Colon (tissue), 2 donors: ENCODE measurements around the gene ANKRD44.

Experiments used
- FAIRE-seq: peaks from 2 replicates; lab custom pipeline; 2012; peaks lifted over from hg19 to GRCh38; lab: Jason Lieb, UNC
- donor health status: control.
- donor health status: control.

Gene ANKRD44

DNA sequence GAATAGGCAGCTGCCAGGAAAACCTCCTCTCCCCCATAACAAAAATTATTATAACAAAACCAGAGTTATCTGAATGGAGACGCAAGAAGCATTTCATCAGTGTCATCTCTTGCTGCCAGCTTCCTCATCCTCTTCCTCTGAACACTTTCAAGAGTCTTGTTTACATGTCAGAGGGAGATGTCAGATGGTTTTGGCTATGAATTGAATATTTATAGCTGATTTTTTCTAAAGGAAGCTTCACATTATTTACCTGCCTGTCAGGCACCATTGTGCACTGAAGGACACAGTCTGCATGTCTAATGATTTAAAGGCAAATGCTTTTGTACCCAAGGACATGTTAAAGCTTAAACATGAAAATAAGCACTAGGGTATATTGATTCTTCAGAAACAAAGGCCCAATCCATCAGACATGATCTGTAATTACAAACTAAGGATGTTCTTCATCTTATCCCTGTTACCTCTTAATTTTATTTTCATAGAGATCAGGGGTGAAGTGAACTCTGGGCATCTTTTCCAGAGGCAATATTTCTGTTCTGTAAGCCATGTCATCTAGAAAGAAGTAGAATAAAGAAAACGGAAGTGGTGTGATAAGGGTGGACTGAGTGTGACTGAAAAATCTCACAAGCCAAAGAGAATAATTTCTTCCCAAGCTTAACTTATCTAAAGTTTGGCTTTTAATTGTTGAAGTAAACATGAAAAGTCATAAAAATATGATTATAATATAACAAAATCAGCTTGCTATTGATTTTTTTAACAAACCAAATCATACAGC lies 168.7 kb downstream of the ANKRD44 start:
- FAIRE-seq, result no peak

DNA sequence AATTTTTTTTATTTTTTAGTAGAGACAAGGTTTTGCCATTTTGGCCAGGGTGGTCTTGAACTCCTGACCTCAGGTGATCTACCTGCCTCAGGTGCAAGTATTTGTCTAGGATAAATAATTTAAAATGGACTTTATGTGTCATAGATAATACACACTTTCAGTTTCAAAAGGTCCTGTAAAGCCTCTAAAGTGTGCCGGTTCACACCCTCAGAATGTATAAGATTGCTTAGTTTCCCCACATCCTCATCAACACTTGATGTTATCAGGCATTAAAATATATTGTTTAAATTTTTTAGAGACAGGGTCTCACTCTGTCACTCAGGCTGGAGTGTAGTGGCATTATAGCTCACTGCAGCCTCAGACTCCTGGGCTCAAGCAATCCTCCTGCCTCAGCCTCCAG lies 170.5 kb downstream of the ANKRD44 start:
- no peak for FAIRE-seq

DNA sequence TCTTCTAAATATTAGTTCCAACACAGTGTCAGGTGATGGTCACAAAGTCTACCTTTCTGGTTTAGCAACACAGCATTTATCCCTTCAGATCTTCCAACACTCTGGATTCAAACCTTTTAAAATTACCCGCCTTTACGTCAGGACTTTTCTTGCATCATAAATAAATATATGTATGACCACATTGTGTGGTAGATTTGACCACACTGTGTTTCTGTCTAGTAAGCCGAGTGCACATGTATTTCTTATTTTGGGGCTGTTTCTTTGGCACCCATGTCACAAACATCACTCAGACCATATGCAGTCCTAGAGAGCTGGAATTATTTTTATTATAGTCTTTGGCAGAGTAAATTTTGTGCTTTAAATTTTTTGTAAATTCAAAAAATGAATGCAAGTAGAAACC lies 172.1 kb downstream of the ANKRD44 start:
- no peak for FAIRE-seq

DNA sequence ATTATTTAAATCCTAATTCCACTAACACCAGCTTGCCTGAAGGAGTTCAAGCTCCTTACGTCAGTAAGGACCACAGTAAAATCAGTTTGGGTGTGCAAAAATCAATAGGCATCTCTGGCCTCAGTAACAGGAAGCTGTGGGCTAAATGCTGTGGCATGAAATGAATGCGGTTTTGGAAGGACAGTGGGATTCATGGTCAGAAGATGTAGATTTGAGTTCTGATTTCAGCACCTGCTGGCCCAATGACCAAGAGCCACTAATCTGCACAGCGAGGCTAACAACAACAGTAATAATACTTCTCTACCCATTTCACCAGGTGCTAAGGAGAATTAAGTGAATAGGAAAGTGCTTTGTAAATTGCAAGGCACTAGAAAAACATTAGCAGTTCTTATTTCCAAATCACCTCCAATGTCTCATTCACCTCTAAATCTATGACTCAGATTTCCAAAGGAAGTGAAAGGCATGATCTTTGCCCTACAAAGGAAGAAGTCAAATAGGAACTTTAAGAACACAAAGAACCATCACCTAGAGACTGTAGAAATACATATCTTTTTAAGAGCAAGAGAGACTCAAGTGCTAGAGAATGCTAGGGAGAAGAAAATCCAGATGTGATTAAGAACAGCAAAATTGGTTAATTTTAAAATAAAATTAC lies 172.6 kb downstream of the ANKRD44 start:
- FAIRE-seq, result no peak

DNA sequence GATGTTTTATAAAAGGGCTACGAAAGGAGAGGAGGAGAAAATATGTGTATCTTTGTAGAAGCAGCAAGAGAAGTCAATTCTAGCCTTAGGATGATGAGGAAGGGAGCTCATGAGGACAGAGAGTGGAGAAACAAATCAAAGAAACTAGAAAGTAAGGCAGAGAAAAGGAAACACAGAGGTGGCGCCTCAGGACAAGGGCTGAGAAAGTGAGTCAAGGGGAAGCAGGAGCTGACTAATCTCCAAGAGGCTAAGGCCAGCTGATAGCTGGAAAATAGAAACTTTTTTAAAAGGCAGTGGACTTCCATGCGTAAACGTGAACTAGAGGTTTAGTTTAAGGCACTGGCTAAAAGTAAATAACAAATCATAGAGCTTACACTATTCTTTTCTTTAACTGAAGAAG lies 173.3 kb downstream of the ANKRD44 start:
- FAIRE-seq, result no peak

DNA sequence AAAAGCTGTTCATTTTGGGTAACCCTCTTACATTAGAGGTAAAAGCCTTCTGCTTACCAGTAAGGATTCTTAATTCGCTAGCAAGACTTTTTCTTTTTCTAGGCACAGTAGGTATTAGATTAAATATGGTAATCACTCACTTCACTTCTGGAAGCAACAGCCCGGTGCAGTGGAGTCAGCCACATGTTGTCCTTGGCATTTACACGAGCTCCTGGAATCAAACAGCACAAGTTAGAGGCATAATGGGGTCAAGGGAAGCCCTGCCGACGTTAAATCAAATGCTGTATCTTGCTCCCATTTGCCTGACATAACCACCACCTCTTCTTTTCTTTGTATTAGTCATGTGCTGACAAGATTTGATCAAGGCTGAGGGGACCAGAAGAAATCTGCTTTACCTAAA lies 174.1 kb downstream of the ANKRD44 start:
- FAIRE-seq, result no peak

DNA sequence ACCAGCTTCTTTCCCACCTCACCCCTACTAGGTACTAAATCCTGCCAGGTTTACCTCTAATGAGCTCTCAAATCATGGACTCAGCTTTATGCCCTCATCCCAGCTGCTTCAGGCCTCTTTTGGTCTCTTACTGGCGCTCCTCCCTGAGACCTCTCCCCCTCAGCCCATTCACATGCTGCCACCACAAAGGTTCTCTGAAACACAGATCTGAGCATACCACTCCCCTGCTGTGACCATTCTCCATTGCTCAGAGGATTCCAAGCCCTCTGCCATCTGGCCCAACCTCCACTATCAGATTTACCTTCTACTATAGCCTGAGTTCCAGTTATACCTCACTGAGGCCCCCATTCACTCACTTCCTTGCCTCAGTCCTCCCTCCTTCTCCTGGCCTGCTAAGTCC lies 174.8 kb downstream of the ANKRD44 start:
- no peak for FAIRE-seq

DNA sequence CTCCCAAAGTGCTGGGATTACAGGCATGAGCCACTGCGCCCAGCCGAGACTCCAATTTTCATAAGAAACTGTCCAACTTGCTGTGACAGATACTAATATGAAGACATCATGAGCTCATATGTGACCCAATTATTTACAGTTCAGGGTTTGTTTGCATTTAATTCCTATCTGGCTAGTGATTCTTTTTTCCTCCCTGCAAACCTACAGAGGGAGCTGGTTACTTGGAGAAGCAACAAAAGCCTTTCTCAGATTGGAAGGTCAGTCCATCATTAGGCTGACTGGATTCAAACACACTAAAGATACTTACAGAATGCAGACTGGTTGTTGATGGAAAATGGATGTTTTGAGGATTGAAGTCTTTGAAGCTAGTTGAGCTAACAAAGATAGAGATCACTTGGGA lies 176.4 kb downstream of the ANKRD44 start:
- FAIRE-seq, result no peak

DNA sequence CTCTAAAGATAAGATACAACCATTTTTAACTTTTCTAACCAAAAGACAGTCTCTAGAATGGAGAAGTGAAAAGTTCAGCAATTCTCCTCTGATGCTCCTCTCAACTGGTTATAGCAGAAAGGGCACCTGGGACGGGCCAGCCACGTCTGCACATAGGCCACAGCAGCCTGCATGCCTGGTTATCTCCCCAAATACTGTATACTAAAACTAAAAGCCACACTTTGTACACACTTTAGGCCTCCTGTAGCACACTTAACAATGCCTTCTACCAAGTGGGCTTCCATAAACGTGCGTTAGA lies 179.1 kb downstream of the ANKRD44 start:
- no peak for FAIRE-seq

DNA sequence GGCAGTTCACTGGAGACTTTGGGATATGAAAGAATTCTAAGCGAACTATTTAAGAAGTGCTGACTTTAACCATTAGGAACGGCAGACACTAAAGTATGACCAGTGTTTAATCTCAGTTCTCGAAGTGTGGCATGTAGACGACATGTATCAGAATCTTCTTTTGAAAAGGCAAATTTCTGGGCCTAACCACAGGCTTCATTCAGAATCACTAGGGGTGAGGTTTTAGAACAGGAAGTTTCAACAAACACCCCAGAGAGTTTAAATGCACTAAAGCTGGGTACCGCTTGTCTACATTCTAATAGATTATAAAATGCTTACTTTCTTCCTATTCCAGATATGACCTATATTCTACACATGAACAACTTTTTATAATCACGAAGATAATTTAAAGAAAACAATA lies 180.3 kb downstream of the ANKRD44 start:
- FAIRE-seq, result no peak

DNA sequence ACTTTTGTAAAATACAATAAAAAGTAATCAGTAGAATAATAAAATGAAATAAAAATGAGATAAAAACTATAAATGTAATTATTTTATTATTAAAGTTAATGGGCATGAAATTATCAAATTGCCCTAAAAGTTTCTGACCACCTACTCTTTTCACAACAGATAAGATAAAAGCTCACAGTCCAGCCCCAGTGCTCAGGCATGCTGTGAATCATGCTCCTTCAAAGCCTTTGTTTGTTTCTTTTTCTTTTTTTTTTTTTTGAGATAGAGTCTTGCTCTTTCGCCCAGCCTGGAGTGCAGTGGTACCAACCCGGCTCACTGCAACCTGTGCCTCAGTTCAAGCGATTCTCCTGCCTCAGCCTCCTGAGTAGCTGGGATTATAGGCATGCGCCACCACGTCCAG lies 181.7 kb downstream of the ANKRD44 start:
- FAIRE-seq, result peak; percentile 18

DNA sequence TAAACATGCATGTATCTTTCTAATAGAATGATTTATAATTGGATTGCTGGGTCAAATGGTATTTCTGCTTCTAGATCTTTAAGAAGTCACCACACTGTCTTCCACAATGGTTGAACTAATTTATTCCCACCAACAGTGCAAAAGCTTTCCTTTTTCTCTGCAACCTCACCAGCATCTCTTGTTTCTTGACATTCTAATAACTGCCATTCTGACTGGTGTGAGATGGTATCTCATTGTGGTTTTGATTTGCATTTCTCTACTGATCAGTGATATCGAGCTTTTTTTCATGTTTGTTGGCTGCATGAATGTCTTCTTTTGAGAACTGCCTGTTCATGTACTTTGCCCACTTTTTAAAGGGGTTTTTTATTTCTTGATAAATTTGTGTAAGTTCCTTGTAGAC lies 182.5 kb downstream of the ANKRD44 start:
- FAIRE-seq, result no peak

DNA sequence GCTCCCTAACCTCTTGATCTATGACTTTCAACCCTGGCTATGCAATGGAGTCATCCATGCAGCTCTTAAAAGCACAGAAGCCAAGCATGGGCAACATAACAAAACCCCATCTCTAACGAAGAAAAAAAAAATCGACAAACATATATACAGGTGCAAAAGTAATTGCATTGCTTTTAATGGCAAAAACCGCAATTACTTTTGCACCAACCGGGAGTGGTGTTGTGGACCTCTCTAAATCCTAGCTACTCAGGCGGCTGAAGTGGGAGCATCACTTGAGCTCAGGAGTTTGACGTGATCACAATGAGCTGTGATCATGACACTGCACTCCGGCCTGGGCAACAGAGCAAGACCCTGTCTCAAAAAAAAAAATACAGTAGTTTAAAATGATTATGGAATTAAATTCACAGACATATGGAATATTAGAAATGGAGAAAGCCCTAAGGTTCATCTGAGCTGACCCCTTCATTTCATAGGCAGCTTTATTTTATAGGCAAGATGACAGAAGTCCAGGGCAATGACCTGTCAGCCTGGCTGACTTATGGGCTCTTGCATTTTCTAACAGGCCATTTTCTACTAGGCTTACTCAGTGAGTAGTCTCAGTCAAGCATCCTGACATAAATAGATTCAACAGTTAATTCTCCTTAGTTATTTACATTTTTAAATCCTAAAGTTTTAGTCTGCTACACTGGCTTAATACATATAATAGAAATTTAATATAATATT lies 183.8 kb downstream of the ANKRD44 start:
- FAIRE-seq, result no peak

DNA sequence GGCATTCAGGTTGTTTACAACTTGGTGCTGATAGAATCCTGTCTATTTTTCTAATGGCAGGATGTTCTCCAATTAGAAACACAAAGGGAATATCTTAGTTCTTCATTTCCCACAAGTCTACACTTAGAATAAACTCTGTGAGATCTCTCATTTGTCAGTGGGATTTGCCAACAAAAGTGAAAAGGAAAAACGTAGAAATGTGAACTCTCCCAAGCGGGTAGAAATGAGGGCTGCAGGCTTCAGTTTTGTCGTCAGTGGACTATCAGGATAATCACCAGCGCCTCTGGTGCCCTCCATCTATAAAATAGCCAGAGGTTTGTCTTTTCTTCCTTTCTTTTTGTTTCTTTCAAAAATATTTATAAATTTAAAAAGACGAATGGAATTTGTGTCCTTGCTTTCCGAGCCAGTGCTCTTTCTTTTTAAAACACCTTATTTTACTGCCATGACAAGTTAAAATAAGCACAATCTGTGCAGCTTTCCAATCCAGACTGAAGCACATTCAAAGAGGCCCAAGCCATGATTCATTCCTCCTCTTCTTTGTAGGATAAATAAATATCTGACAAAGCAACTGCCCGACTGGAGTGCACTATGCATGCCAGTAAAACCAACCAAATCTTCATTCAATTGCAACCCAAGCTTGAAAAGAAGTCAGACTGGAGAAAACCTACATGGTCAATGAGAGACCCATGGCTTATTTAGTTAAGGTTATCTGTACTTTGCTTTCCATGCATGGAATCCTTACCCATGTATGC lies 185.8 kb downstream of the ANKRD44 start:
- FAIRE-seq, result no peak

DNA sequence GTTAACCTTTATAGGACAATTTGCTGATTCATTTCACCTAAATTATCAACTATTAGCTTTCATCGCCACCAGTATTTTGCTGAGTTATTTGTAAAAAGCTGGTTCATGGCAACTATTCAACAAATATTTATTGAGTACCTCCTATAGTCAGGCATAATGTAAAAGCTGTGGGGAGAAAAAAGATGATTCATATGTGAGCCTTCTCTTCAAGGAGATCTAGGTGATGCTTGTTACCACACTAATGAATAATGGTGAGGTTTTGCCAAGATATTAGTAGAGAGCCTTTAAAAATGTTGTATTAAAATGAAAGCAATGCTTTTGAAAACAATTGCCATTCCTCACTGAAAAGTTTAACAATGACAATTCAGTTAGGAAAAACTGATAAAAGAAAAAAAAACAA lies 187.8 kb downstream of the ANKRD44 start:
- no peak for FAIRE-seq

DNA sequence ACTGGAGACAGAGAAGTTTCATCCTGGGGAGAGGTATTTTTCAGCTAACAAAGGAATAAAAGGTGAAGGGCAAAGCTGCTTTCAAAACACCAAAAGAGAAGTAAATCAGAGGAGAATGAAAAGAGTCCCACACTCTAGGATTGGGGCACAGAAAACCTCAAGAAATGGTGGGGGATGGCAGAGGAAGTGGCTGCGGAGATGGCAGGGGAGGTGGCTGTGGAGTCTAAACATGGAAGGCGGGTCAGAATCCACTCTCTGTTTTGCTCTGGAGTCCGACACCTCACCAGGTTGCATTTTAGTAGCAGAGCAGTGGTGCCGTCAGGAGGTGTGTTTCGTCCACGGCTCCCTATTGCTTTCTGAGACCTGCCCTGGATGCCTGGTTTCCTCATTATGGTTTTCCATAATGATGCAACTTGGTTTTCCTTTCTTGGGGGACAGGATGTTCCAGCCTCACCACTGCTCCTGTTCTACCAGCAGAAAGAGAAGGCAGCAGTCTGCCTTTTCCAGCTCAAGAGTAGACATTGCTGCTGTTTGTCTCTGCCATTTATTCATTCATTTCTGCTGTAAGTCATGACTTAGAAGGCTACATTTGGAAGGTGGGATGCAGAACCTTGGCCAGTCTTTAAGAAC lies 188.7 kb downstream of the ANKRD44 start:
- FAIRE-seq, result no peak

DNA sequence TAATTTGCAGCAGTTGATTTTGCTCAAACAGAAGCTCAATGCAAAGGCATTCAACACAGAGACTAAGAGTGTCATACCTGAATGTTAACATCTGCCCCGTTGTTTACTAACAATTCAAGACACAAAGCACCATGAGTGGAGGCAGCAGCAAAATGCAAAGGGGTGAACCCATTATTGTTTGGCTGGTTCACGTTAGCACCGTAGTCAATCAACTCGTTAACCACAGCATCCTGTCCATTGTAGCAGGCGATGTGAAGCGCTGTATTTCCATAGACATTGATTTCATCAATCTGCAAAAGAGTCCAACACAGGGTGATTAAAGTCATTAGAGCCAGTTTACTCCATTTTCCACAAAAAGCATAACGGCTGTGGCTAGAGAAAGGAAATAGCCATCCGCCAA lies 189.3 kb downstream of the ANKRD44 start:
- FAIRE-seq, result no peak

DNA sequence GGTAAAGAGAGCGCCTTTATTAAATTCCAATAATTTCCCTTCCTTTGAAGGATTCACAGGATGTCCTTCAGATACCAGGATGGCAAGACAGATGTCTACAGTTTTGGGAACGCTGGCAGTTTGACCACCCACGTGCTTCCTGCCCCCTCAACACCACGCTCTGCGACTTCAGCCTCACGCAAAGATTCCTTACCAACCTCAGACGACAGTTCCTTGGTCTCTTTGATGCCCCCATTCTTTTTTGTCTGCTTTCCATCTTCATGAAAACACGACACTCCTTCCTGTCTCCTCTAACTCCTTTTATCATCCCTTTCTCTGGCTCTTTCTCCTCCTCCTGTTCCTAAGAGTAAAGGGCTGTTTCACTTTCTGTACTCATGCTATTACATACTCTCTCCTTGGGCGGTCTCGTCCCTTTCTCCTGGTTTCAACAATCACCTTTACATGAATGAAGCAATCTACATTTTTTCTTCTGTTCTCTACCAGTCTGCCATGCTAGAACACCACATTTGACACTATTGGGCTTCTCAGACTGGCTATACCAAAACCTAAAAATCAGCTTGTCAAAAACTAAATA lies 194.2 kb downstream of the ANKRD44 start:
- FAIRE-seq, result no peak

DNA sequence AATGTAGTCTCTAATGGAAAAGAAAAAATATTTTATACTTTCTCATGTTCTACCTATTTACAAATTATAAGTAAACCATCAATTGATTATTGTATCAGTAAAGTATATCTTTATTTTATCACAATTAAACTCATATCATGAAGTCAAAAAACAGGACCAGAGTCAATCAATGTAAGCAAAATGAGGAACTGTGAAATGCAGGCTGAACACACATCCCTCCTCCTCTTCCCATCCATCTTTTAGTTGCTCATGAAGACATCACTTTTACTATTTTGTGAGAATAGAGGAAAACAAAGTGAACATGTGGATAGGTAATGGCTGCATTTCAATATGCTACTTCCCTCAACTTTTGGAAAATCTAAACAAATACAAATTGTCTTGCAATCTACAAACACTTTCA lies 195.3 kb downstream of the ANKRD44 start:
- FAIRE-seq, result no peak

DNA sequence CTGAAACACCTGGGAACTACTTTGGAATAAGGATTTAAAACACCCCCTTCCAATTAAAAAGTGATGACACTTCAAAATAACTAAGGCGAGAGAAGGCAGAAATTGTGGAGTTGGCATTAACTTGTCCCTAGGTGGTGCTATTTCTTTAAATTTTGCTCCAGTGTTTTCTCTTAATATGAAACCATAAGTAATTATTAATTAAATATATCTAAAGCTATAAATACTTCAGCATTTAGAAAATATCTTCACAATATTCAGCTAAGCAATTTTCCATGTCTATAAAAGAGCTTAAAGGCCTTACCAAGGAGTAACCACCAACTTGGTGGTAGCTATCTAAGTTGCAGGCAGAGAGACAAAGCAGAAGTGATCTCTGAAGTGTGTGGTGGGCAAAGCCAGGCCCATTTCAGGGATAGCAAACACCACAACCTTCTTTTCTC lies 197.3 kb downstream of the ANKRD44 start:
- peak; percentile 18 for FAIRE-seq

DNA sequence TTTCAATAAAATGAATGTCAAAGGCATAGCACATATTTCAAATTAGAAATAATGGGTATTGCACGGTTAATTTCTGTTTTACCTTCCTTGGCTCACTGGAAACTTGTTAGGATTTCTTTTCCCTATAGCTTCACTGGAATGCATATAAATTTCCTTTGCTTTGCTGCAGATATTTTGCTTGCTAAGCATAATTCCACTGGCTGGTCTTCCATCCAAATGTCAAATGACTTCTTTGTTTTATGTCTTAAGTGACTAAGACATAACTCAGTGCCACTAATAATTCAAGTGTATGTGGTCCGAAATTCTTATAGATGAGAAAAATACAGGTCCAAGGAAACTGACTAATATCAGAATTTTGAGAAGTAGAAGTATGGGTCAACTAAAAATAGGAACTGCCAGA lies 201.3 kb downstream of the ANKRD44 start:
- FAIRE-seq, result no peak

DNA sequence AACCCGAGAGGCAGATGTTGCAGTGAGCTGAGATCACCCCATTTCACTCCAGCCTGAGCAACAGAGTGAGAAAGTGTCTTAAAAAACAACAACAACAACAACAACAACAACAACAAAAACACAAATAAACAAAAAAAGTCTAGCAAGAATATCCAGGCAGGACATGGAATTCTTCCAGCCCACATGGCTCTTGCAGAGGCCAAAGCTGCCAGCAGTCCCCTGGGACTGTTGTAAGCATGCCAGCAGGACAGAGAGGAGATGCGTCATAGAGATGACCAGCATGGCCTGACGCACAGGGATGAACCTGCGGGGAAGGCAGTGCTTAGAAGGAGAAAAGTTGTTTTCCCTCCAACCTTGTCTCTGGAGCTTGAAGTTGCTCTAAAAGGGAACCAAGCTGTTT lies 201.8 kb downstream of the ANKRD44 start:
- no peak for FAIRE-seq
